ENCODE data around the gene BROX. TPM values are rescaled to one million over a fixed set of nuclear protein-coding genes. Genes with fewer than 3 reads are reported as not detected.
"Not testable (repeated sequence)": the region's sequence is repeated elsewhere in the genome, so short reads cannot be mapped to it uniquely, and the experiment has no call there.

The BROX gene, protein sequence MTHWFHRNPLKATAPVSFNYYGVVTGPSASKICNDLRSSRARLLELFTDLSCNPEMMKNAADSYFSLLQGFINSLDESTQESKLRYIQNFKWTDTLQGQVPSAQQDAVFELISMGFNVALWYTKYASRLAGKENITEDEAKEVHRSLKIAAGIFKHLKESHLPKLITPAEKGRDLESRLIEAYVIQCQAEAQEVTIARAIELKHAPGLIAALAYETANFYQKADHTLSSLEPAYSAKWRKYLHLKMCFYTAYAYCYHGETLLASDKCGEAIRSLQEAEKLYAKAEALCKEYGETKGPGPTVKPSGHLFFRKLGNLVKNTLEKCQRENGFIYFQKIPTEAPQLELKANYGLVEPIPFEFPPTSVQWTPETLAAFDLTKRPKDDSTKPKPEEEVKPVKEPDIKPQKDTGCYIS
- total RNA-seq = 75.5 and 76.3 TPM in 2 replicates

DNA sequence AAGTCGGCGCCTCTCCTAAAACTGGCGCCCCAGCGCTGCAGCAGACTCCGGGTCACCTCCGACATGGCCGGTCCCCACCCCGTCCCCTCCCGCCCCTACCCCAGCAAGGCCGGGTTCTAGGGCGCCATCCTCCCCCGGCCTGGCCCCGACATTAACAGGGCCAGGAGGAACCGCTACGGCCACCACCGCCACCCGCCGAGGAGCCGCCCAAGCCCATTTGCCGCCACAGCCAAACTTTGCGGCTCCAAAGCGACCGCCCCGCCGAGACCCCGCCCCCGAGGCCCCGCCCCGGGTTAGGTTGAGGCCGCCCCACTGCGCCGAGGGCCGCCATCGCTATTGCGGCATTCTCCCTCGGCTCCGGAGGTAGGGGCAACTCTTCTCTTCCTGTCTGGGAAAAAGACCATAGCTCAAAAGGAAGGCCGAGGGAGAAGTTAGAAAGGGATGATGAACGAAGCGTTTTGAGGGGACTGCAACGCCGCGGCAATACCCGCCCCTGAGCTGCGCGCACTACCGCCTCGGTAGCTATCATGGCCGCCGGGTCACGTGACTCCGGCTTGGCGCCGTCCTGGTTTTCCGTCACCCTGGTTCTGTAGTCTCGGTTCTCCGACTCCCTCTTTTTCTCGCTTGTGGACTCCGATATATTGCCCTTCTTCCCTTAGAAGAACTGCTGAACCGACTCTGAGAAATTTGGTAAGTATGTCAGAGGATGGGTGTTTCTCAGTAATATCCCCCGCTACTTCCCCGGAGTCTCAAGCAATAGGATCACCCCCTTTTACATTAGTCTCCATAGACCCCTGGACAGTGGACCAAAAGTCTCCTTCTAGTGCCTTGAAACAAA lies at the start of gene BROX, which contains the start of gene AIDA:
Gene BROX, plus strand, starts transcription at position 312 of the 838 bp plus-strand sequence. CDS start 3,136 bp downstream, outside the sequence.
Gene AIDA, minus strand, starts transcription at position 239 of the 838 bp plus-strand sequence. Its CDS starts 174 bp downstream, at position 65.
- peak; percentile 57 for DNase-seq (ENCODE audit: low read depth)

DNA sequence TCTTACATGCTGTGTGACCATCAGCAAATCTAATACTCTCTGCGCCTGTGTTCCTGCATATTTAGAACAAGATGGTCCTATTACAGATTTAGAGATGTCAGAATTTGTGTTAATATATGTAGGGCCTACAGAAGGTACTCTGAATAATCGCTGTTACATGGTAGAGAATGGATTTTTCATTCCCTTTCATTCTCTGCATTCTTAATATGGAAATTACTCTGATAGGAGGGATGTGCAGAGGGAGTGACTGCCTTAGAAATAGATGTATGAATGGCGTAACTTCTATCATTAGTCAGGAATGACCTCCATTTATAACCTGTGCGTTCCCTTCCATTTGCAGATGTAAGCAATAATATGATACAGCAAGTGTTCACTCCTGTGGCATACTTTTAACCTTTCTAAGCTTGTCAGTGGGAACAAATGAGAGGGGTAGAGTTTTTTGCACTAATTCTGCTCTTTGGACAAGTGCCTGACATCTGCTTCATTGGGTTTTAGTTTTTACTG lies 48.9 kb upstream of the BROX start:
- DNase-seq (ENCODE audit: low read depth) = no peak

DNA sequence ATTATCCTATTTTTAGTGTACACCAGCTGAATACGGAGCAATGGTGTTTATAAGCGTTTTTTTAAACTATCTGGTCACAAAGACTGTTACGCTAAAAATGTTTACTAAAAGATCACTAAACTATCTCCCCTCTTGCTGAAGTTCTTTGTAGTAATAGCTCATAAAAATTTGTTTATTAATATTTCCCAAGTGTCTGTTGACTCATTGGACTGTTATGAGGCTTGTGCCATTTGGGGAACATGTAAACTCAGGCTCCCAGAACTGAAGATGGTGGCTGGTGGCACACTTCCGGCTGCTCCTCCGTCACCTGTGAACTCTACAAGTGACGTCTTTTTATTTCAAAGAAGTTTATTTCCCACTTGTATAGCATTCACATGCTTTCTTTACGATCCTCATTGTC lies 46.4 kb upstream of the BROX start:
- DNase-seq (ENCODE audit: low read depth) = no peak

DNA sequence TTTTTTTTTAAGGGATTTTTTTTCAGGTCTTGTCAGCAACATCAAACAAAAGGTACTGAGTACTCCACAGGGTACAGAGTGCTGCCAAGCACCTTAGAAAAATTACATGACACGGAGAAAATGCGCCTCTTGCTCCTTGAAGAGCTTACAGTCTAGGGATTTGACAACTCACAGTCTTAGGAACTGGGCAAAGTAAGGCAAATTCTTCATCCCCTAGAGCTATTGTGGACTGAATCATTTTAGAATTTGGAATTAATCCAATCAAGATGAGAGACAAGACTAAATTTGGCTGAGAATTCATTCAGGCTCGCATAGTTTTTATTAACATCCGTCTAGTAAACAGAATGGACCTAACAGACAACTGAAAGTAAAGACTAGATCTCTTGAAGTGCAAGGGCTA lies 44.2 kb upstream of the BROX start:
- not testable (repeated sequence) for DNase-seq (ENCODE audit: low read depth)

DNA sequence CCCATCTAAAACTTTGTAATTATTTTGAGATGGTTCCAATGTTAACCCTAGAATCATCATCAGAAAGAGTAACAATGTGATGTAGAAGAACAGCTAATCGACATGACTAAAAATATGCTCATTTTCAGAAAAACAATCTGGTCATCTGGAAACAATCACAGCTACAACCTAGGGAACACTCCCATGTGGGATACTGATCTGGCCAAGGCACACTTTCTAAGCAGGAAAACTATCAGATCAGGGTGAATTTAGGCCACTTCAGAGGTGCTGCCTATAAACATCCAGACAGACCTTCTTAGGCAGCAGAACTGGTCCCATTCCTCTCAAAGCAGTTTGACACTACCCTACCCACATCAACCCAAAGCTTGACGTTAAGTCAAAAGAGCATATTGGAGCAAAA lies 43.3 kb upstream of the BROX start:
- not testable (repeated sequence) for DNase-seq (ENCODE audit: low read depth)

DNA sequence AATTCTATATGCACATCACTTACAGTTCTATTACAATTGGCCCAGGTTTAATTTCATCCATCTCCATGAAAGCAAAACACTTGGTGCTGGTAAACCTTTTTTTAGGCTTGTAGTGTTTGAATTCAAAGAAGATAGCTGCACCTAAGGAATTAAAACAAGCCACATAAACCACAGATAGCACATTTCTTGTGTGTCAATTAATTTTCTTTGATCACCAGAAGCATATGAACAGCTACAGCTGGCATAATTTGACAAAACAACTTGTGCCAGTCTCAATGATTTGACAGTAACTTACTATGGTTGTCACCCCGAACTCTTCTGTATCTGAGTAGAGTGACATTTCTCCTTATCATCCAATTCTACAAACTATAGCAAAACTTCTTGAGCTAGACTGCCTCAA lies 42.3 kb upstream of the BROX start:
- no peak for DNase-seq (ENCODE audit: low read depth)

DNA sequence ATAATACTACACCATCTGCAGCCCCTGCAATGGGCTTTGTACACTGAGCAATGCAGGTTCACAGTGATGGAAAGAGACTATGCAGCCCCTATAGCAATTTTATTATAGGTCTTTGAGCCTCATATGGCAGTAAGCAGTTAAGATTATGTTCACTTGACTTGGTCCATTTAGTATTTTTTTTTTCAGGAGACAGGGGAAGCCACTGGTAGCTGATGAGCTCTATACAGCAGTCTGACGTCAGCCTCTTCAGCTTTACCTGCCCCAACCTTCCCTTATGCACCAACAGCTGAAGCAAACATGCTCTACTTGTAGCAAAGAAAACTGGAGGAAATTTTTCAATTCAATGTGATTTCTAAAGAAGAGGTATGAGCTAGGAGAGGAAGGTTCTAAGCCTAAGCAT lies 32.3 kb upstream of the BROX start:
- DNase-seq (ENCODE audit: low read depth) = no peak

DNA sequence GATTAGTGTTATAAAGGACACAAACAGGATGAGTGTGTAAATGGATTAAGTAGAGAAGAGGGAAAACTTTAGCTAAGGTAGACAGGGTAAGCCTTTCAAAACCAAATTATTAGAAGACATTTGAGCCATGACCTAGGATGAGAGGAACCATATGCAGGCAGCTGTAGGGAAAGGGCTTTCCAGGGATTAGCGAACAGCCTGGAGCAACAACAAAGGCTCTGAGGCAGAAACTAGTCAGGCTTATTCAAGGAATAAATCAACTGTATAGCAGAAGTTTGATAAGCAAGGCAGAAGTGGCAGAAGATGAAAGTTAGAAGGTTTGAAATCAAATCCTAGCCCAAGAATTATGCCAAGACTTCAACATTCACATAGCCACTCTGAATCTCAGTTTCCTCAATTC lies 21.3 kb upstream of the BROX start:
- no peak for DNase-seq (ENCODE audit: low read depth)

DNA sequence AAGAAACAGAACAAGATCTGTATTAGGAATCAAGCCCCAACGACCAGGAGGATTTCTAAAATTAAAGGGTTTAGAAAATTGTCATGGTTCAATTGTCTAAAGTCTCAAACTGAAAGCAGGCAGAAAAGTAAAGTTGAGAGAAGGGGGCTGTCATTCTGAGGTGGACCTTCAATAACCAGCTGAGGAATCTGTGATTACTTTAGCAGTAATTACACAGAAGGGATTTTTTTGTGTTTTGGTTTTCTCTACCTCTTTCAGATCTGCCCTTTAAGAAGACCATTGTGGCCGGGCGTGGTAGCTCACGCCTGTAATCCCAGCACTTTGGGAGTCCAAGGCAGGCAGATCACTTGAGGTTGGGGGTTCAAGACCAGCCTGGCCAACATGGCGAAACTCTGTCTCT lies 17.4 kb upstream of the BROX start:
- no peak for DNase-seq (ENCODE audit: low read depth)

DNA sequence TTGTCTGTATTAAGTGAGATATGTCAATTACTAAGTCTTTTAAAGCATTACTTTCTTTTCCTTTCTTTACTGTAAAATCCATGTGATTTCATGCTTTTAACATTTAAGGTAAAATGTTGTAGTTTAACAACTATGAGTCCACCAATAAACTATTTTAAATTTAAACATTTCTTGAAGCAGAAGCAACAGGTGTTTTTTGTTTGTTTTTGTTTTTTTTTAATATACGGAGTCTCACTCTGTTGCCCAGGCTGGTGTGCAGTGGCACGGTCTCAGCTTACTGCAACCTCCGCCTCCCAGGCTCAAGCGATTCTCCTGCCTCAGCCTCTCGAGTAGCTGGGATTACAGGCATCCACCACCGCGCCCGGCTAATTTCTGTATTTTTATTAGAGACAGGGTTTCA lies 15.6 kb upstream of the BROX start:
- no peak for DNase-seq (ENCODE audit: low read depth)

DNA sequence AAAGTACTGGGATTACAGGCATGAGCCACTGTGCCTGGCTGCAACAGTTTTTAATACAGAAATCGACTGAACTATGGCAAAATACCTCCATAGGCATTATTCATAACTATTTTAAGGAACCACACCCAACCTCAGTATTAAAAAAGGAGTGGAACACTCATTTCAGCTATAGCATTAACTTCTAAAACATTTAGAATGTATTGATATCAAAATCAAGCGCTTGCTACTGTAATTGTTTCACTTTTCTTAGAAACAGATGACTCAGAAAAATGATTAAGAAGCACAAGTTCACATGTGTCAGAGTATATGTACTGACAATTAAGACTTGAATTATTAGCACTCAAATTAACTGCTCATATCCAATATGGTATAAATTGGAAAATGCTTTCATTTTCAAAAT lies 15.2 kb upstream of the BROX start:
- DNase-seq (ENCODE audit: low read depth) = no peak

DNA sequence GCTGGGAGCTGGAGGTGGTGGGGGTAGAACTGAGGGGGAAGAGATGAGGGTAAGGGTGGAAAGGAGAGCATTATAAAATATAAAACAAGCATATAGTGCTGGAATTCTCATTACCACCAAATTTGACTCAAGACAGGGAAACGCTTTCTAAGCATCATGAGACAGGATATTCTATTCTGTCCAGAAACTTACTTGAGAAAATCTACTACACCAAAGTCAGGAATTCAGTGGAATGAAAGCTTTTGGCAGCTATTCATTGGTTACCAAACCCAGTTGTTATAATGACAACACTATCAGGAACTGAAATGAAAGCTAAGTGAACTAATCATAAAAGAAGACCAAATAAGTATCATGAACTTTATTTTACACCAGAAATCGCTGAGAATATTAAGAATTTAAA lies 14.5 kb upstream of the BROX start:
- no peak for DNase-seq (ENCODE audit: low read depth)

DNA sequence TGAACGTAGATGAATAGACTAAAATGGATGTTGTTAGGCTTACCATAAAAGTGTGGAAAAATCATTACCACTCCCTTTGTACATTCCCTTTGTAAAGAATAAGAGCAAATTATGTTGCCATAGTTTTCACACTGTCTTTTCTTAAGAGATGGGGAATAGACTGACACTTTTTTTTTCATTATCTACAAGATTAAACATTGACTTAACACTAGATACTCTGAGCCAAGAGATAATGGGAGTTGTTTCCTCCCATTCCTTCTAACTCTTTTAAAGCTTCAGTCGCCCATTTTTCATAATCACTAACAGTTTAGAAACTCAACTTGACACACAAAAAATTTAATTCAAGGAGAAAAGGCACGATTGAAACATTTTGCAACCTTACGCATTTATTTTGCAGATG lies 10.2 kb upstream of the BROX start:
- DNase-seq (ENCODE audit: low read depth) = no peak

DNA sequence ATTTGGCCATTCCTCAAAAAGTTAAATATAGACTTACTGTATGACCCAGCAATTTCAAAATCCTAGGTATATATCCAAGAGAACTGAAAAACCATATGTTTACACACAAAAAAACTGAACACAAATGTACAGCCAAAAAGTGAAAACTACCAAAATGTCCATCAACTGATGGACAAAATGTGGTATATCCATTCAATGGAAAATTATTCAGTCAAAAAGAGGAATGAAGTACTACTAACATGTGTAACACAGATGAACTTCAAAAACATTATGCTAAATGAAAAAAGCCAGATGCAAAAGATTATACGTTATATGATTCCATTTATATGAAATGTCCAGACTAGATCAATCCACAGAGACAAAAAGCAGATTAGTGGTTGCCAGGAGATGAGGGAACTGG lies 8.1 kb upstream of the BROX start:
- DNase-seq (ENCODE audit: low read depth) = no peak

DNA sequence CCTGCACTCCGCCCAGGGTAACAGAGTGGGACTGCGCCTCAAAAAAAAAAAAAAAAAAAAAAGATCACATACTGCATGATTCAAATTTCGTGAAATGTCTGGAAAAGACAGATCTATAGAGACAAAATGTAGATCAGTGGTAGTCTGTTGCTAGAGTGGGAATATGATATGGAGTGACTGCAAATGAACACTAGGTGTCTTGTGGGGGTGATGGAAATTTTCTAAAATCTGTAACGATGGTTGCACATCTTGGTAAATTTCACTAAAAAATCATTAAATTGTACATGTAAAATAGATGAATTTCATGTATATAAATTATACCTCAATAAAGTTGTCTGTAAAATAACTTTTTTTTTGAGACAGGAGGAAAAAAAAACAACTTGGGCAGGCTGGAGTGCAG lies 5.5 kb upstream of the BROX start:
- DNase-seq (ENCODE audit: low read depth) = no peak

DNA sequence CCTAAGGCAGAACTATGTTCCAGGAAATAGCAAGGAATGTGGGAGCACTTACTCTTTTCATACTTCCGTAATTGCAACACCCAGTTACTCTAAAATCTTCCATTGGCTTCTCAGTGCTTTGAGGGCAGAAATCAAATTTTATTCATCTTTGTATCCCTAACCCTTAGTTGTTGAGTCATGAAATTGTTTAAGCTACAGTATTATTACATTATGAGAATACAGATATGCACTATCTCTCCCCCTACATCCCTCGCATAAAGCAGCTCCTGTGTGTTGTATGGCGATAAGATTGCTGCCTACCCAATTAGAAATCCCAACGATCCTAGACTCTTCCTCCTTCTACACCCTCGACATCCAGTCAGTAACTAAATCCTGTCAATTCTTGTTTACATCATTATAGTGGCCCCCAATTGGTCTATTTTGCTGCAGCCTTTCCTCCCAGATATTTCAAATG lies 2.6 kb upstream of the BROX start:
- DNase-seq (ENCODE audit: low read depth) = no peak

DNA sequence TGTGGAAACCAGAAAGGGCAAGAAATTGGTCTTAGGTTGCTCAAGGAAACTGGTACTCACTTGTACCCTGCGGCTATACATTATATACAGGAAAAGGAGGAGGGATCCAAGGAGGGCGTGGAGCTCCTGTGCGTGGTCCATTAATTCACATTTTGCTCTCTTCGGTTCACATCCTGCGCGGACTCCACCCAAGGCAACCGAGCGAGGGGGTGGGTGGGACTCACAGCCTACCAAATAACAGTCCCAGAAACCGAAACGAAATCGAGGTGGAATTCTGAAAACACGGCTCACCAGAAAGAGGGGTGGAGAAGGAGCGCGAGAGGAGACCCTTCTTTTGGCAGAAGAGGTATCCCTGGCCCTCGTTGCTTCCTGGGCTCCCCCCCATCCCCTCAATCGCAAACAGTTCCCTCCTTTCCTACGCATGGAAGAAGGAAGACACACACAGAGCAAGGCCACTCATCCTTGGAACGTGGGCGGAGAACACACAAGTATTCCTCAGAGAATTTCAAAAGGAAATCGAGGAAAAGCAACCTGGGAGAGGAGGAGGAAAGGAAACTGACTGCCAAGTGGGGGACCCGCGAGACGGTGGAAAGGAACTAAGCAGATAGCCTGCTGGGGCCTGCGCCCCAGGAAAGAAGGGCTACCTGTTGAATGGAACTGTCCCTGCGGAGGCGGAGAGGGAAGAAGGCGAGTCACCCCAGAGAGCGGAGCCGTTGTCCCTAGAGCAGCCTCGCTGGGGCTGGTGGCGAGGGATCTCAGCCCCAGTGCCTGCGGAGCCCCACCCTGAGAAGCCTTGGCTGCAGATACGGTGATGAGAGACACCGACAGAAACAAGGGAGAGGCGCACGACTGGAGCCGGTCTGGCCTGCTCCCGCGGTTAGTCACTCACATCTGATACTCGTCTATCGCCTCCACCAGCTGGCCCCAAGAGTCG lies 778 bp upstream of the BROX start:
- peak; percentile 57 for DNase-seq (ENCODE audit: low read depth)

DNA sequence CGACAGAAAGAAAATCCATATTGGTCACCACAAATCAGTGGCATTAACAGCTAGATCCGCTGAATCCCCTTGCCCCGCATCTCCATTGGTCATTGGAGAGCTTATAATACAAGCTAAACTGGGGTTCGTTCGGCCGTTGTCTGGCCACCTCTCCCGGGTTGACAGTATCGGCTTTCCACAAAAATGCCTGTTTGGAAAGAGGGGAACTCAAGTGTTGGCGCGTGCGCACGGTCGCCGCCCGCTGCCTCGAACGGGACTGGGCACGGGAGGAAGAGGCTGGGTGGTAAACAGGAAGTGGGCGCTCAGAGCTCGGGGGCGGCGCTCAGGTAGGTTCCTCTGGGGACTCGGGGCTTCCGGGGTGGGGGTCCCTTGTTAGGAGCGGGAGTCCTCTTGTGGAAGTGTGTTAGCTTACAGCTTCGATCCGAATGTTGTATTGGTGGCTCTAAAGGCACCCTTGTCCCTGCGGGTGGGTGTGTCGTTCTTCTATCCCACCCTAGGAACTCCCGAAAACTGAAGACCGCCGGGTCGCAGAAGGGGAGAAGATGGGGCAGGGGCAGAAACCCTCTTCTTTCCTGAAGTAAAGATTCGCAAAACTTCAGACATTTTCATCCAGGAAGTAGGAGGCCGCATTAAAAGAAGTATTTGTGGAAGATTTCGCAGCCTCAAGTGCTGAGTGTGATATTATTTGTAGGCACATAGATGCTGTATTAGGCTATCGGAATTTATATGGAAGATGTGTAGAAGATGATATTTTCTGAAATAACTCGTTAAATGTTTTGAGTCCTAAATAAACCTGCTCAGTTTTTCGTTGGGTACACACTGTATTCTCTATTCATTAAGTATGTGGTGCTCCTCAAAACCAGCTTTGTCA lies 962 bp downstream of the BROX start:
- peak; percentile 94 for DNase-seq (ENCODE audit: low read depth)

DNA sequence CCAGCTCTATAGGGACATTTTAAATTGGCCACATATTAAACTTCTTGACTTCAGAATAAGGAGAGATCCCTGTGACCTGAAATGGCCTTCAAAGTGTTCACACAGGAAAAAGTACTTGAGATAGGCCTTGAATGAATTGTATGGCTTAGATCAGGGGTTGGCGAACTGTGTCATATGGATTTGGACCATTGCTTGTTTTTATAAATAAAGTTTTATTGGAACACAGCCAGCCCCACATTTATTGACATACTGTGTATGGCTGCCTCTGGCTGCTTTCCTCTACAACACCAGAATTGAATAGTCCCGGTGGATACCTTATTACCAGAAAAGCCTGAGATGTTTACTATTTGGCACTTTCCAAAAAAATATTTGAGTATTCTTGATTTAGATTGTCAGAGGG lies 4.0 kb downstream of the BROX start:
- no peak for DNase-seq (ENCODE audit: low read depth)

DNA sequence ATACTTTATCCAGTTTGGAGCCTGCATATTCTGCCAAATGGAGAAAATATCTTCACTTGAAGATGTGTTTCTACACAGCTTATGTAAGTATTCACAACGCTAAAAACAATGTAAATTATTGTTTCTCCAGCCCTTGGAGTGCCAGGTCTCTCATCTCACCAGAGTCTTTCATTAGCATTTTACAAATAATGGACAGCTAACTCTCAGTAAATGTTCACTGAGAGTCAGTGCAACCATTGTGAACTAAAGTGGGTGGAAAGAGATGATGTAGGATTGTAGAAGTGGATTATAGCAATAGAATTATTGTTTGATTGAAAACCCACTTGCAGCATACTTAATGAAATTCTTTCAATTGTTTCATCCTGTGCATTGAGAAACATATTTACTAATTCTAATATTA lies 16.4 kb downstream of the BROX start:
- no peak for DNase-seq (ENCODE audit: low read depth)

DNA sequence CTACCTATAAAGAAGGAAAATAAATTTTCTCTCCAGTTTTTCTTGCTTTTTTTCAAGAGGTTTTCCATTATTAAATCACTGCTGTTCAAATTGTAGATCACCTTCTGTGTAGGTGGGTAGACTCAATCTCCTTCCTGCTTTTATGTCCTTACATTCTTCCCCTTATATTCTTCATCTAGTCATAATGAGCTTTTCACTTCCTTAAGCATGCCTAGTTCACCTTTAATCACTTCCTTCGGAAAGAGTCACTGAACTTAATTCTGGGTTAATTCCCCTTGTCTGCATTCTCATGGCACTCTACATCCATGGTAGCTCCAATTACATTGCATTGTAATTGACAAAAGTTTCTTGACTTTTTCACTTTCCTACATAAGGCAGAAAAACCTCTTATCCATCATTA lies 18.5 kb downstream of the BROX start:
- no peak for DNase-seq (ENCODE audit: low read depth)
